Astrocyte (in vitro differentiated cells and primary cell): ENCODE data around the gene CAMK1D.

Source experiments
- EZH2 ChIP-seq: IDR thresholded peaks from 2 replicates; pipeline ENCODE4 v1.6.1; 2012; ENCODE audit warnings: mild to moderate bottlenecking, low read length, inconsistent platforms; ENCODE audit not compliant: insufficient read depth
- TF ChIP-seq, protein P1 (sequence below): IDR thresholded peaks from 2 replicates; pipeline ENCODE4 v1.5.1; 2011; ENCODE audit warnings: low read depth, mild to moderate bottlenecking, inconsistent platforms, low read length, moderate library complexity; ENCODE audit not compliant: insufficient read depth

DNA sequence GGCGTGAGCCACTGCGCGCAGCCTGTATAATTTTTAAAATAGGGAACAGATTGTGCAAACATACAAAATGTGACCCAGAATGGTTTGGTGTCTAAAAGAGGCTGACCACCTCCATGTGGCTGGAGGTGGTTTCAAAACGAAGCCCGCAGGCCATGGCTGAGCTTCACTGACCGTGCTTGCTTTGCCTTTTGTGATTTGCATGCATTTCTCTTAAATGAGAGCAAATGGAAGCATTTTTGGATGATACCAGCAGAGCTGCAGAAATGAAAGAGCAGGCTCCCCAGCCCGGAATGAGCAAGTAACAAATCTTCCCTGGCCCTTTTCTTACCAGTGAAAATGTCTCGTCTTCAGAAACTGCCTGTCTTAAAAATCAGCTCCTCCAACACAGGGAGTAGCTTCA is 239.9 kb downstream of the CAMK1D start:
- TF ChIP-seq, protein P1, sequence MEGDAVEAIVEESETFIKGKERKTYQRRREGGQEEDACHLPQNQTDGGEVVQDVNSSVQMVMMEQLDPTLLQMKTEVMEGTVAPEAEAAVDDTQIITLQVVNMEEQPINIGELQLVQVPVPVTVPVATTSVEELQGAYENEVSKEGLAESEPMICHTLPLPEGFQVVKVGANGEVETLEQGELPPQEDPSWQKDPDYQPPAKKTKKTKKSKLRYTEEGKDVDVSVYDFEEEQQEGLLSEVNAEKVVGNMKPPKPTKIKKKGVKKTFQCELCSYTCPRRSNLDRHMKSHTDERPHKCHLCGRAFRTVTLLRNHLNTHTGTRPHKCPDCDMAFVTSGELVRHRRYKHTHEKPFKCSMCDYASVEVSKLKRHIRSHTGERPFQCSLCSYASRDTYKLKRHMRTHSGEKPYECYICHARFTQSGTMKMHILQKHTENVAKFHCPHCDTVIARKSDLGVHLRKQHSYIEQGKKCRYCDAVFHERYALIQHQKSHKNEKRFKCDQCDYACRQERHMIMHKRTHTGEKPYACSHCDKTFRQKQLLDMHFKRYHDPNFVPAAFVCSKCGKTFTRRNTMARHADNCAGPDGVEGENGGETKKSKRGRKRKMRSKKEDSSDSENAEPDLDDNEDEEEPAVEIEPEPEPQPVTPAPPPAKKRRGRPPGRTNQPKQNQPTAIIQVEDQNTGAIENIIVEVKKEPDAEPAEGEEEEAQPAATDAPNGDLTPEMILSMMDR: no peak
- no peak for TF ChIP-seq EZH2
